IMR-90 (cell line): Measurements from ENCODE around the gene CBLIF. TPM values are rescaled to one million over a fixed set of nuclear protein-coding genes. Genes with fewer than 3 reads are reported as not detected.
A peak's percentile ranks its signal among the peaks of the same experiment; 100 is the strongest.

Experiments
- ATAC-seq: fragments of 200-7000 bp; cut with Tn5 transposase; 2 replicates; pipeline ENCODE4 v1.9.1; 2020; ENCODE audit warnings: low read depth, mild to moderate bottlenecking, moderate library complexity
- BruUV-seq: library from RNA; stranded (reverse); fragments of 400-500 nt; replicated peaks from 2 replicates; lab custom pipeline; 2021; lab: Mats Ljungman, UMichigan
- CTCF ChIA-PET: fragments of 300-600 bp; formaldehyde crosslinking; extraction: SDS; loops from one replicate; lab custom pipeline; 2021; ENCODE audit warnings: antibody characterized with exemption; lab: Yijun Ruan, JAX
- POLR2A ChIA-PET: fragments of 300-600 bp; sonication (Branson Sonifier 250); formaldehyde crosslinking; loops from one replicate; lab custom pipeline; 2022; ENCODE audit warnings: antibody characterized with exemption; ENCODE audit not compliant: unreplicated experiment; lab: Charles Lee
- DNase-seq: peaks from one replicate; pipeline ENCODE4 v3.0.0; 2013
- H2AFZ ChIP-seq: replicated peaks from 2 replicates; pipeline ENCODE3; 2013; ENCODE audit warnings: low read length, mild to moderate bottlenecking; ENCODE audit not compliant: poor library complexity
- H2AK5ac ChIP-seq: 2 replicates; pipeline ENCODE4 v1.6.1; 2013; ENCODE audit warnings: low read depth, low read length, inconsistent platforms
- H2AK9ac ChIP-seq: replicated peaks from 2 replicates; pipeline ENCODE3; 2013; ENCODE audit warnings: mild to moderate bottlenecking, low read depth, low read length, moderate library complexity; ENCODE audit not compliant: poor library complexity
- H2BK120ac ChIP-seq: 2 replicates; pipeline ENCODE4 v1.6.1; 2013; ENCODE audit warnings: low read depth, low read length, inconsistent platforms
- H2BK15ac ChIP-seq: 3 replicates; pipeline ENCODE4 v1.6.1; 2013; ENCODE audit warnings: low read depth, low read length, inconsistent platforms
- H2BK20ac ChIP-seq: 2 replicates; pipeline ENCODE4 v1.6.1; 2013; ENCODE audit warnings: low read depth, mild to moderate bottlenecking, inconsistent platforms, low read length, moderate library complexity
- H2BK5ac ChIP-seq: 2 replicates; pipeline ENCODE4 v1.6.1; 2013; ENCODE audit warnings: mild to moderate bottlenecking, low read depth, low read length, inconsistent platforms; ENCODE audit not compliant: poor library complexity, severe bottlenecking
- H3K14ac ChIP-seq: replicated peaks from 2 replicates; pipeline ENCODE4 v1.6.1; 2013; ENCODE audit warnings: low read depth, low read length, inconsistent platforms
- H3K18ac ChIP-seq: 2 replicates; pipeline ENCODE4 v1.6.1; 2013; ENCODE audit warnings: low read depth, low read length, control low read depth
- H3K23ac ChIP-seq: 2 replicates; pipeline ENCODE4 v1.6.1; 2013; ENCODE audit warnings: low read depth, low read length, inconsistent platforms
- H3K27ac ChIP-seq: 2 replicates; pipeline ENCODE4 v1.5.1; 2013; ENCODE audit warnings: mild to moderate bottlenecking, control low read depth, low read length; ENCODE audit not compliant: insufficient read depth
- H3K27me3 ChIP-seq: 2 replicates; pipeline ENCODE4 v1.6.1; 2013; ENCODE audit warnings: low read length; ENCODE audit not compliant: control insufficient read depth, insufficient read depth
- H3K36me3 ChIP-seq: 2 replicates; pipeline ENCODE4 v1.6.1; 2013; ENCODE audit warnings: low read length, mixed read lengths; ENCODE audit not compliant: control insufficient read depth, insufficient read depth
- H3K4ac ChIP-seq: 2 replicates; pipeline ENCODE4 v1.6.1; 2013; ENCODE audit warnings: low read depth, low read length, inconsistent platforms
- H3K4me1 ChIP-seq: 2 replicates; pipeline ENCODE4 v1.6.1; 2013; ENCODE audit warnings: low read length, mixed read lengths; ENCODE audit not compliant: control insufficient read depth, insufficient read depth
- H3K4me2 ChIP-seq: 2 replicates; pipeline ENCODE4 v1.6.1; 2013; ENCODE audit warnings: low read depth, mild to moderate bottlenecking, control low read depth, low read length, moderate library complexity
- H3K4me3 ChIP-seq: 2 replicates; pipeline ENCODE4 v1.5.1; 2013; ENCODE audit warnings: low read depth, mild to moderate bottlenecking, control low read depth, low read length, moderate library complexity; ENCODE audit not compliant: insufficient read depth
- H3K56ac ChIP-seq: 2 replicates; pipeline ENCODE4 v1.6.1; 2013; ENCODE audit warnings: low read length, inconsistent platforms; ENCODE audit not compliant: insufficient read depth; ENCODE audit errors: extremely low read depth
- H3K79me1 ChIP-seq, 2 experiments: 2 replicates each; pipeline ENCODE4 v1.6.1; 2013; ENCODE audit warnings: low read length in 2 of 2, inconsistent platforms in 1 of 2, low read depth in 1 of 2
- H3K9ac ChIP-seq: 2 replicates; pipeline ENCODE4 v1.6.1; 2013; ENCODE audit warnings: low read depth, low read length, control low read depth
- H3K9me1 ChIP-seq: 2 replicates; pipeline ENCODE4 v1.6.1; 2013; ENCODE audit warnings: low read length, inconsistent platforms; ENCODE audit not compliant: insufficient read depth
- H3K9me3 ChIP-seq: 2 replicates; pipeline ENCODE4 v1.6.1; 2013; ENCODE audit warnings: low read length; ENCODE audit not compliant: control insufficient read depth, insufficient read depth
- H4K20me1 ChIP-seq: 2 replicates; pipeline ENCODE4 v1.6.1; 2013; ENCODE audit warnings: low read length, inconsistent platforms; ENCODE audit not compliant: insufficient read depth
- H4K5ac ChIP-seq: 2 replicates; pipeline ENCODE4 v1.6.1; 2013; ENCODE audit warnings: mild to moderate bottlenecking, low read depth, low read length, control low read depth
- H4K8ac ChIP-seq, 2 experiments: 2 replicates each; pipeline ENCODE4 v1.6.1; 2013; ENCODE audit warnings: low read depth in 2 of 2, low read length in 2 of 2, control low read depth in 1 of 2, inconsistent platforms in 1 of 2
- H4K91ac ChIP-seq: 2 replicates; pipeline ENCODE4 v1.6.1; 2013; ENCODE audit warnings: low read depth, low read length, inconsistent platforms; ENCODE audit not compliant: insufficient read depth
- MAZ ChIP-seq: IDR thresholded peaks from 2 replicates; pipeline ENCODE4 v1.6.1; 2012; ENCODE audit warnings: low read depth, mild to moderate bottlenecking, low read length, improper control_type of control experiment, moderate library complexity, borderline replicate concordance
- MXI1 ChIP-seq: IDR thresholded peaks from 2 replicates; pipeline ENCODE4 v1.6.1; 2012; ENCODE audit warnings: low read depth, mild to moderate bottlenecking, low read length, moderate library complexity, borderline replicate concordance
- WGBS, 2 experiments: methylation state at CpG; one replicate each; pipeline versions ENCODE4 v1.1.5 to v1.1.7; 2013; ENCODE audit warnings: missing lambda C conversion rate in 2 of 2; ENCODE audit not compliant: insufficient read length in 1 of 2; ENCODE audit errors: extremely low coverage in 2 of 2; 5-methylcytosine and 5-hydroxymethylcytosine counted together
- dilution Hi-C: fragments of 300-500 bp; cut with HindIII; formaldehyde crosslinking; loops from one replicate; pipeline ENCODE4 v1.14.3; 2018; ENCODE audit warnings: low sequenced_read_pairs; ENCODE audit not compliant: unreplicated experiment
- in situ Hi-C: fragments of 300-500 bp; cut with MboI; formaldehyde crosslinking; loops from 3 replicates; pipeline ENCODE4 v1.14.3; 2019; ENCODE audit warnings: low sequenced_read_pairs, inconsistent platforms, mixed read lengths
- intact Hi-C: fragments of 100-400 bp; cut with micrococcal nuclease; formaldehyde crosslinking; loops from 2 replicates; pipeline ENCODE4 v1.10.0; 2022
- polyA plus RNA-seq, 3 experiments: library from polyadenylated mRNA; depleted of rRNA; stranded (reverse); fragments of >200 nt; gene quantifications; 2 replicates each; pipeline ENCODE4 v1.2.3, GENCODE V29; 2012; ENCODE audit warnings: low replicate concordance in 1 of 3
- total RNA-seq: library from RNA; depleted of rRNA; stranded (reverse); fragments of >200 nt; gene quantifications from 2 replicates; pipeline ENCODE4 v1.2.3, GENCODE V29; 2012
- TF ChIP-seq, protein P1 (sequence below): fragments of 150-350 bp; IDR thresholded peaks from 2 replicates; pipeline ENCODE4 v1.6.1; 2017; ENCODE audit warnings: mild to moderate bottlenecking, antibody characterized with exemption, low read length, low read depth

Gene CBLIF
- total and polyA plus RNA-seq, 2 of the 4 experiments (the other 2 are of a cell fraction): not detected

DNA sequence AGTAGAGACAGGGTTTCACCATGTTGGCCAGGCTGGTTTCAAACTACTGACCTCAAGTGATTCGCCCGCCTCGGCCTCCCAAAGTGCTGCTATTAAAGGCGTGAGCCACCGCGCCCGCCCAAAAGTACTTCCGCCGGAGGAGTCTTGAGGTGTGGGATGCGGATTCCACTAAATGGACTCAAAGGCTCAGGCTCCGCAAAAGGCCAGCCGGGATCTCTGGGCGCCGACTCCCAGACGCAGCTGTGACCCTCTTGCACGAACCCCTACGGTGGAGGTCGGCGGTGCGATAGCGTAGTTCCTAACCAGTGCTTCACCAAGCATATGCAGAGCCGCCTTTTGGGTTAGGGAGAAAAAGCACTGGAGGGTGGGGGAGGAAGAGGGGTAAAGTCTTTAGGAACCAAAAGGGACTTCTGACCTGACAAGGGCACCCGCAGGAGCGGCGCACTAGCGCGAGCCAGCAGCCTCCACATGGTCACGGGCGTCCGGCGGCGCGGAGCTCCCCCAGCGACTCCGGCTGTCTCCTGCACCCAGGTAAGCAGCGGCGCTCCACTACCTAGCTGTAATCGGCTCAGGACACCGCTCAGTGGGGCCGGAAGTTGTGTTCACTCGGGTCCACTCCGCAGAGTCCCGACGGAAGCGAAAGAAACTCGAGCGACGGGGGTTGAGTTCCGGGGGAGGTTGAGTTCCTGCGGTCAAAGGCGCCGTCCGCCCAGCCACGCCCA, 34.9 kb downstream of the CBLIF start, which contains the start of gene MRPL16:
TSS of gene MRPL16 (minus strand) at position 590 of the 722 bp plus-strand sequence. CDS start at position 470, 120 bp downstream.
- H3K9ac ChIP-seq: peak within 1 kb of the TSS; percentile 99
- H2AFZ ChIP-seq: peak within 1 kb of the TSS; percentile 99
- H3K27me3 ChIP-seq: no peaks in the 10 kb centered on the region
- 0% methylated on average over 15 of the region's 54 CpGs; no CpG with 5 or more reads in 1 of the 2 experiments for WGBS, 2 experiments
- H2BK20ac ChIP-seq: no peak within 1 kb of the TSS
- H3K14ac ChIP-seq: peak within 1 kb of the TSS; percentile 39; the same call in 1 of the 2 replicates
- no peaks in the 10 kb centered on the region for H4K20me1 ChIP-seq
- ChIA-PET POLR2A (no interaction called here), CTCF (no interaction called here)
- H3K4ac ChIP-seq: peak within 1 kb of the TSS; percentile 73
- H2BK120ac ChIP-seq: peak within 1 kb of the TSS; percentile 20; the same call in 1 of the 2 replicates
- TF ChIP-seq, protein P1, sequence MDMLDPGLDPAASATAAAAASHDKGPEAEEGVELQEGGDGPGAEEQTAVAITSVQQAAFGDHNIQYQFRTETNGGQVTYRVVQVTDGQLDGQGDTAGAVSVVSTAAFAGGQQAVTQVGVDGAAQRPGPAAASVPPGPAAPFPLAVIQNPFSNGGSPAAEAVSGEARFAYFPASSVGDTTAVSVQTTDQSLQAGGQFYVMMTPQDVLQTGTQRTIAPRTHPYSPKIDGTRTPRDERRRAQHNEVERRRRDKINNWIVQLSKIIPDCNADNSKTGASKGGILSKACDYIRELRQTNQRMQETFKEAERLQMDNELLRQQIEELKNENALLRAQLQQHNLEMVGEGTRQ: 0 out of 2 replicates have a peak, but pooled peaks have one; percentile 8
- peak; percentile 75 for TF ChIP-seq MAZ
- TF ChIP-seq MXI1: no peak
- peak; percentile 98 for ATAC-seq
- peak within 1 kb of the TSS; percentile 95 to 98 for H4K8ac ChIP-seq
- H3K79me1 ChIP-seq: peaks cover 0 to 14% of the 10 kb centered on the region in 2 experiments; a peak in 3 of 4 replicates
- peak within 1 kb of the TSS; percentile 60 for H2BK5ac ChIP-seq
- peak within 1 kb of the TSS; percentile 76 for H3K4me2 ChIP-seq
- H4K5ac ChIP-seq: peak within 1 kb of the TSS; percentile 92
- peak within 1 kb of the TSS; percentile 43; the same call in 1 of the 2 replicates for H3K23ac ChIP-seq
- peak within 1 kb of the TSS; percentile 98 for H3K4me3 ChIP-seq
- in situ Hi-C loops: no loop called here
- peak within 1 kb of the TSS; percentile 94 for H2AK9ac ChIP-seq
- peak within 1 kb of the TSS; percentile 54; the same call in 1 of the 2 replicates for H2AK5ac ChIP-seq
- H3K27ac ChIP-seq: peak within 1 kb of the TSS; percentile 85
- H2BK15ac ChIP-seq: no peak within 1 kb of the TSS
- peak within 1 kb of the TSS; percentile 25; the same call in 1 of the 2 replicates for H3K18ac ChIP-seq
- no peaks in the 10 kb centered on the region for H3K9me3 ChIP-seq
- H3K9me1 ChIP-seq: no peaks in the 10 kb centered on the region; the same call in 1 of the 2 replicates
- peak within 1 kb of the TSS; percentile 75 for H3K56ac ChIP-seq
- dilution Hi-C loops: no loop called here
- H4K91ac ChIP-seq: peak within 1 kb of the TSS; percentile 14; the same call in 1 of the 2 replicates
- H3K36me3 ChIP-seq: peaks cover 11% of the 10 kb centered on the region
- H3K4me1 ChIP-seq: peaks cover 3% of the 10 kb centered on the region; the same call in 1 of the 2 replicates
- intact Hi-C loops: loop anchor here (2.0 kb wide), 1 partner anchor 56 kb away; the partner anchor contains the start of gene STX3
- DNase-seq: peak; percentile 85
- BruUV-seq: TSS peak; percentile 32
